GM23338 (cell line): Measurements from ENCODE around the gene SCYGR4. TPM values are rescaled to one million over a fixed set of nuclear protein-coding genes. Genes with fewer than 3 reads are reported as not detected.

Source experiments
- ATAC-seq: fragments of 200-7000 bp; cut with Tn5 transposase; 3 replicates; pipeline ENCODE4 v1.9.1; 2020
- DNase-seq: peaks from one replicate; pipeline ENCODE4 v3.0.0-alpha.2; 2015; ENCODE audit warnings: low spot score
- H2AFZ ChIP-seq: fragments of 200-600 bp; sonication (generic); 2 replicates; pipeline ENCODE4 v1.8.0; 2016; ENCODE audit warnings: antibody characterized with exemption, mild to moderate bottlenecking, moderate library complexity
- H3F3A ChIP-seq: fragments of 200-600 bp; sonication (generic); replicated peaks from 2 replicates; pipeline ENCODE4 v1.8.0; 2017; ENCODE audit warnings: antibody characterized with exemption, mixed run types, low read depth
- H3K27ac ChIP-seq: fragments of 200-600 bp; sonication (generic); 2 replicates; pipeline ENCODE4 v1.6.1; 2016; ENCODE audit warnings: low read depth
- H3K27me3 ChIP-seq: fragments of 200-600 bp; sonication (generic); 2 replicates; pipeline ENCODE4 v1.8.0; 2016; ENCODE audit warnings: mild to moderate bottlenecking, mixed run types, moderate library complexity; ENCODE audit not compliant: insufficient read depth
- H3K36me3 ChIP-seq: fragments of 200-600 bp; sonication (generic); 2 replicates; pipeline ENCODE4 v1.8.0; 2016; ENCODE audit warnings: mild to moderate bottlenecking; ENCODE audit not compliant: insufficient read depth
- H3K4me1 ChIP-seq: fragments of 200-600 bp; sonication (generic); 2 replicates; pipeline ENCODE4 v1.8.0; 2016; ENCODE audit warnings: mild to moderate bottlenecking, moderate library complexity; ENCODE audit not compliant: insufficient read depth
- H3K4me2 ChIP-seq: fragments of 200-600 bp; sonication (generic); 2 replicates; pipeline ENCODE4 v1.7.1; 2017; ENCODE audit warnings: mixed run types
- H3K4me3 ChIP-seq: fragments of 200-600 bp; sonication (generic); 2 replicates; pipeline ENCODE4 v1.6.1; 2016; ENCODE audit warnings: mixed run types
- H3K79me2 ChIP-seq: fragments of 200-600 bp; sonication (generic); replicated peaks from 2 replicates; pipeline ENCODE4 v1.8.0; 2017; ENCODE audit warnings: mild to moderate bottlenecking; ENCODE audit not compliant: insufficient read depth
- H3K9me2 ChIP-seq: fragments of 200-600 bp; sonication (generic); 2 replicates; pipeline ENCODE4 v1.8.0; 2017; ENCODE audit not compliant: insufficient read depth
- H4K20me1 ChIP-seq: fragments of 200-600 bp; sonication (generic); replicated peaks from 2 replicates; pipeline ENCODE4 v1.8.0; 2017; ENCODE audit warnings: mild to moderate bottlenecking; ENCODE audit not compliant: insufficient read depth
- H3K27ac Mint-ChIP-seq: 2 replicates; pipeline ENCODE4 v1.8.0; 2020; ENCODE audit warnings: inconsistent platforms, mild to moderate bottlenecking, moderate library complexity, mixed read lengths
- H3K27me3 Mint-ChIP-seq: 3 replicates; pipeline ENCODE4 v1.8.0; 2022; ENCODE audit warnings: low read depth, mild to moderate bottlenecking, moderate library complexity, mixed read lengths, inconsistent platforms; ENCODE audit not compliant: insufficient read depth, poor library complexity
- H3K36me3 Mint-ChIP-seq: 3 replicates; pipeline ENCODE4 v1.8.0; 2021; ENCODE audit warnings: low read depth, mild to moderate bottlenecking, inconsistent platforms, moderate library complexity, mixed read lengths
- H3K4me1 Mint-ChIP-seq: 3 replicates; pipeline ENCODE4 v1.8.0; 2020; ENCODE audit warnings: mild to moderate bottlenecking, inconsistent platforms, mixed read lengths
- H3K4me3 Mint-ChIP-seq: 3 replicates; pipeline ENCODE4 v1.8.0; 2021; ENCODE audit warnings: moderate library complexity, mild to moderate bottlenecking, inconsistent platforms, mixed read lengths
- H3K9me3 Mint-ChIP-seq: 3 replicates; pipeline ENCODE4 v1.8.0; 2020; ENCODE audit warnings: moderate library complexity, mild to moderate bottlenecking, inconsistent platforms, mixed read lengths
- CREB1 ChIP-seq: fragments of 250-450 bp; sonication (Bioruptor Pico); IDR thresholded peaks from 2 replicates; pipeline ENCODE4 v1.5.0; 2020; ENCODE audit warnings: low read depth, mild to moderate bottlenecking, moderate library complexity
- JUNB ChIP-seq: IDR thresholded peaks from one replicate; pipeline ENCODE4 v1.6.1; 2016; ENCODE audit warnings: antibody characterized with exemption; ENCODE audit not compliant: unreplicated experiment
- STAT1 ChIP-seq: IDR thresholded peaks from one replicate; pipeline ENCODE4 v1.6.1; 2016; ENCODE audit warnings: antibody characterized with exemption; ENCODE audit not compliant: unreplicated experiment
- polyA plus RNA-seq: library from polyadenylated mRNA; unstranded; fragments of >200 nt; fragmentation: Nextera tagmentation; extraction: Ambion mirVana; gene quantifications from 2 replicates; pipeline ENCODE4 v1.2.1, GENCODE V29; 2016
- total RNA-seq: library from RNA; depleted of rRNA; stranded (reverse); fragments of >200 nt; shearing (Covaris generic); gene quantifications from 2 replicates; pipeline ENCODE4 v1.2.3, GENCODE V29; 2014
- TF ChIP-seq, protein P1 (sequence below): IDR thresholded peaks from 2 replicates; pipeline ENCODE4 v1.6.1; 2016; ENCODE audit warnings: antibody characterized with exemption
- TF ChIP-seq, protein P2 (sequence below): IDR thresholded peaks from one replicate; pipeline ENCODE4 v1.6.1; 2018; ENCODE audit warnings: antibody characterized with exemption; ENCODE audit not compliant: unreplicated experiment
- TF ChIP-seq, protein P3 (sequence below), 2 experiments: fragments of 200-600 bp in 1 of 2; sonication (generic) in 1 of 2; conservative IDR thresholded peaks; 2 replicates each; pipeline versions ENCODE4 v1.5.1 to v1.6.1; 2016 to 2017; ENCODE audit warnings: antibody characterized with exemption in 2 of 2, low read depth in 2 of 2, mild to moderate bottlenecking in 2 of 2, moderate library complexity in 1 of 2

SCYGR4 gene
- total and polyA plus RNA-seq, 2 experiments from 2014 or later: not detected

DNA sequence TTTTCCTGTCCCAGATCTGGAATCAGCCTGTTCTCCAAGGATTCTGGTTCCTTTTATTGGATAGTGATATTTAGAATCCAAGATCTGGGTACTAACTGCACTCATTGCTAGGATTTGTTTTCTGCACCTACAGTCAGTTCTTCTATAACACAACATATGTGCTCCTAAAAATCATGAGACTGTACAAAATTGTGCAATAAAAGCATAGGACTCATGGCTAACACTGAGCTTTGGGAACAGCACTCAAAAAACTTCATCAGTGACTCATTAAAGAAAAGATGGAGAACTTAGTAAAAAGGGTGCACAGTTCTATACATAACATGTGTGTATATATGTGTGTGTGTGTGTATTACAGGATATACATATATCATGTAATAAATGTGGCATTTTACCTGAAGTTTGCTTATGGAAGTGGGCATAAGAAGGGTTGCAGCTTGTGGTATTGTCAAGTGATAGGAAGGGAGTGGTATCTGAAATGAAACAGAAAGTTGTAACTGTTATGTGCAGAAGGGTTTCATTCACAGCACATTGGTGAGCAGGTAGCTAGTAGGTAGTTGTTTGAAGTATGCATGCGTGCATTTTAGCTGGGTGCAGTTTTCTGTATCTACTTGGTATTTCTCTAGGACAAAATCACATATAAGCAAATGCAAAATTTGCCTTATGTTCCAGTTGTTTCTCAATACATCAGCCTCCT is 24.5 kb upstream of the SCYGR4 start (continued):
- TF ChIP-seq, protein P1, sequence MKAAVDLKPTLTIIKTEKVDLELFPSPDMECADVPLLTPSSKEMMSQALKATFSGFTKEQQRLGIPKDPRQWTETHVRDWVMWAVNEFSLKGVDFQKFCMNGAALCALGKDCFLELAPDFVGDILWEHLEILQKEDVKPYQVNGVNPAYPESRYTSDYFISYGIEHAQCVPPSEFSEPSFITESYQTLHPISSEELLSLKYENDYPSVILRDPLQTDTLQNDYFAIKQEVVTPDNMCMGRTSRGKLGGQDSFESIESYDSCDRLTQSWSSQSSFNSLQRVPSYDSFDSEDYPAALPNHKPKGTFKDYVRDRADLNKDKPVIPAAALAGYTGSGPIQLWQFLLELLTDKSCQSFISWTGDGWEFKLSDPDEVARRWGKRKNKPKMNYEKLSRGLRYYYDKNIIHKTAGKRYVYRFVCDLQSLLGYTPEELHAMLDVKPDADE: no peak
- TF ChIP-seq STAT1 (no peak), CREB1 (CRISPR knock-in tag) (no peak)
- TF ChIP-seq, protein P2, sequence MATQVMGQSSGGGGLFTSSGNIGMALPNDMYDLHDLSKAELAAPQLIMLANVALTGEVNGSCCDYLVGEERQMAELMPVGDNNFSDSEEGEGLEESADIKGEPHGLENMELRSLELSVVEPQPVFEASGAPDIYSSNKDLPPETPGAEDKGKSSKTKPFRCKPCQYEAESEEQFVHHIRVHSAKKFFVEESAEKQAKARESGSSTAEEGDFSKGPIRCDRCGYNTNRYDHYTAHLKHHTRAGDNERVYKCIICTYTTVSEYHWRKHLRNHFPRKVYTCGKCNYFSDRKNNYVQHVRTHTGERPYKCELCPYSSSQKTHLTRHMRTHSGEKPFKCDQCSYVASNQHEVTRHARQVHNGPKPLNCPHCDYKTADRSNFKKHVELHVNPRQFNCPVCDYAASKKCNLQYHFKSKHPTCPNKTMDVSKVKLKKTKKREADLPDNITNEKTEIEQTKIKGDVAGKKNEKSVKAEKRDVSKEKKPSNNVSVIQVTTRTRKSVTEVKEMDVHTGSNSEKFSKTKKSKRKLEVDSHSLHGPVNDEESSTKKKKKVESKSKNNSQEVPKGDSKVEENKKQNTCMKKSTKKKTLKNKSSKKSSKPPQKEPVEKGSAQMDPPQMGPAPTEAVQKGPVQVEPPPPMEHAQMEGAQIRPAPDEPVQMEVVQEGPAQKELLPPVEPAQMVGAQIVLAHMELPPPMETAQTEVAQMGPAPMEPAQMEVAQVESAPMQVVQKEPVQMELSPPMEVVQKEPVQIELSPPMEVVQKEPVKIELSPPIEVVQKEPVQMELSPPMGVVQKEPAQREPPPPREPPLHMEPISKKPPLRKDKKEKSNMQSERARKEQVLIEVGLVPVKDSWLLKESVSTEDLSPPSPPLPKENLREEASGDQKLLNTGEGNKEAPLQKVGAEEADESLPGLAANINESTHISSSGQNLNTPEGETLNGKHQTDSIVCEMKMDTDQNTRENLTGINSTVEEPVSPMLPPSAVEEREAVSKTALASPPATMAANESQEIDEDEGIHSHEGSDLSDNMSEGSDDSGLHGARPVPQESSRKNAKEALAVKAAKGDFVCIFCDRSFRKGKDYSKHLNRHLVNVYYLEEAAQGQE: no peak
- TF ChIP-seq, protein P3, sequence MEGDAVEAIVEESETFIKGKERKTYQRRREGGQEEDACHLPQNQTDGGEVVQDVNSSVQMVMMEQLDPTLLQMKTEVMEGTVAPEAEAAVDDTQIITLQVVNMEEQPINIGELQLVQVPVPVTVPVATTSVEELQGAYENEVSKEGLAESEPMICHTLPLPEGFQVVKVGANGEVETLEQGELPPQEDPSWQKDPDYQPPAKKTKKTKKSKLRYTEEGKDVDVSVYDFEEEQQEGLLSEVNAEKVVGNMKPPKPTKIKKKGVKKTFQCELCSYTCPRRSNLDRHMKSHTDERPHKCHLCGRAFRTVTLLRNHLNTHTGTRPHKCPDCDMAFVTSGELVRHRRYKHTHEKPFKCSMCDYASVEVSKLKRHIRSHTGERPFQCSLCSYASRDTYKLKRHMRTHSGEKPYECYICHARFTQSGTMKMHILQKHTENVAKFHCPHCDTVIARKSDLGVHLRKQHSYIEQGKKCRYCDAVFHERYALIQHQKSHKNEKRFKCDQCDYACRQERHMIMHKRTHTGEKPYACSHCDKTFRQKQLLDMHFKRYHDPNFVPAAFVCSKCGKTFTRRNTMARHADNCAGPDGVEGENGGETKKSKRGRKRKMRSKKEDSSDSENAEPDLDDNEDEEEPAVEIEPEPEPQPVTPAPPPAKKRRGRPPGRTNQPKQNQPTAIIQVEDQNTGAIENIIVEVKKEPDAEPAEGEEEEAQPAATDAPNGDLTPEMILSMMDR (conservative IDR thresholded peaks at IDR 0.05; ENCODE audit: low read depth in 2 of 2): no peak

DNA sequence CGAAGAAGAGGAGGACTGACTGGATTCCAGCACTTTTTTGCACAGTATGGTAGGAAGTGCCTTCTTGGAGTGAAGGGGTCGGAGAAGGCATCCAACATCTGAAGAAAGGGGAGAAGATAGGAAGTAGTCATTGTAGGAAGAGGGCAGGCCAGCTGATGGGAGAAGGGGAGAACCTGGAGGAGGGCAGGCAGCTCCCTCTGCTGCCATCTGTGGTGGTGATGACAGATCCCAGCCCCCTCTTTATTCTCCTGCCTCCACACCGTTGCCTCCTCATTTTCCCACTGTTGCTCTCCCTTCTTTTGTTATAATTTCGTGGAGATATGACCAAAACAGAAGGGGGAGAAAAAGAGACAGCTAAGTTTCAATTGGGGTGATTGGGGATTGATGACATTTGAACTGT is 21.5 kb upstream of the SCYGR4 start:
- Histone ChIP-seq H3K9me2 (peaks cover 6% of the 10 kb centered on the region; the same call in 1 of the 2 replicates), H3K4me3 (no peak overlapping the region), H3K36me3 (no peaks in the 10 kb centered on the region), H3K79me2 (no peaks in the 10 kb centered on the region), H2AFZ (no peak overlapping the region), H3K4me2 (no peak overlapping the region), H3F3A (no peaks in the 10 kb centered on the region), H3K27ac (no peak overlapping the region), H4K20me1 (no peaks in the 10 kb centered on the region), H3K27me3 (no peaks in the 10 kb centered on the region), H3K4me1 (peaks cover 10% of the 10 kb centered on the region; the same call in 1 of the 2 replicates)
- DNase-seq (no peak), ATAC-seq (peak; percentile 51; the same call in 2 of the 3 replicates)
- no peaks in the 10 kb centered on the region; the same call in 2 of the 3 replicates for H3K9me3 Mint-ChIP-seq
- peaks cover 4% of the 10 kb centered on the region for H3K27me3 Mint-ChIP-seq
- H3K4me1 Mint-ChIP-seq: peaks cover 14% of the 10 kb centered on the region; the same call in 2 of the 3 replicates
- no peaks in the 10 kb centered on the region for H3K36me3 Mint-ChIP-seq
- no peak overlapping the region for H3K27ac Mint-ChIP-seq
- no peak for TF ChIP-seq JUNB
- TF ChIP-seq, protein P3 (conservative IDR thresholded peaks at IDR 0.05; ENCODE audit: low read depth in 2 of 2): peak in 1 of 2 experiments; percentile 42; a peak in 2 of 4 replicates
- no peak overlapping the region for H3K4me3 Mint-ChIP-seq
